Right atrium auricular region (tissue), 2 donors: Measurements from ENCODE around the gene PTPRN2. TPM values are rescaled to one million over a fixed set of nuclear protein-coding genes. Genes with fewer than 3 reads are reported as not detected.

Source experiments
- DNase-seq: peaks from one replicate; pipeline ENCODE4 v3.0.0-alpha.2; 2019; ENCODE audit warnings: low spot score
- H3K27ac ChIP-seq, 2 donors: fragments of 200-600 bp; sonication (generic); 1 replicate in 1 of 2; 2 replicates in 1 of 2; pipeline ENCODE4 v1.5.1; 2016 to 2019
- H3K27me3 ChIP-seq, 2 donors: fragments of 200-600 bp; sonication (generic); one replicate each; pipeline versions ENCODE4 v1.5.1 to v1.6.0; 2017 to 2019
- H3K36me3 ChIP-seq: fragments of 200-600 bp; sonication (generic); one replicate; pipeline ENCODE4 v1.5.1; 2016
- H3K4me1 ChIP-seq, 2 donors: fragments of 200-600 bp; sonication (generic); one replicate each; pipeline versions ENCODE4 v1.5.1 to v1.6.0; 2017 to 2019
- H3K4me3 ChIP-seq, 2 donors: fragments of 200-600 bp; sonication (generic); 1 replicate in 1 of 2; 2 replicates in 1 of 2; pipeline ENCODE4 v1.5.1; 2017 to 2019; ENCODE audit warnings: mild to moderate bottlenecking in 1 of 2, moderate library complexity in 1 of 2
- H3K9me3 ChIP-seq, 2 donors: fragments of 200-600 bp; sonication (generic); one replicate each; pipeline ENCODE4 v1.5.1; 2019
- total RNA-seq, 2 donors: library from RNA; depleted of rRNA; stranded (reverse); fragments of >200 nt; gene quantifications; one replicate each; pipeline ENCODE4 v1.1.0, GENCODE V29; 2016
- TF ChIP-seq, protein P1 (sequence below), 2 donors: fragments of 200-600 bp; sonication (generic); IDR thresholded peaks; one replicate each; pipeline ENCODE4 v1.5.1; 2019; ENCODE audit warnings: antibody characterized with exemption in 2 of 2

PTPRN2 gene
- total RNA-seq, 2 donors from 2014 or later, result 2.6 to 2.7 TPM

DNA sequence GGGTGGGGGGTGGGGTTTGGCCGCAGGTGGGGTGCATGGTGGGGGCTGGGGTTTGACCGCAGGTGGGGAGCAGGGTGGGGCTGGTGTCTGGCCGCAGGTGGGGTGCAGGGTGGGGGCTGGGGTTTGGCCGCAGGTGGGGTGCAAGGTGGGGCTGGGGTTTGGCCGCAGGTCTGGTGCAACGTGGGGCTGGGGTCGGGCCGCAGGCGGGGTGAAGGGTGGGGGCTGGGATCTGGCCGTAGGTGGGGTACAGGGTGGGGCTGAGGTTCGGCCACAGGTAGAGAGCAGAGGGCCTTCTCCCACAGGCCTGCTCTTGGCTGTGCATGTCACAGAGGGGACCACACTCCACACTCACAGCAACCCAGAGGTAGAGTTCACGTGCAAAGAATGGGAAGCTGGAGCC is 586.6 kb downstream of the PTPRN2 start:
- TF ChIP-seq, protein P1, sequence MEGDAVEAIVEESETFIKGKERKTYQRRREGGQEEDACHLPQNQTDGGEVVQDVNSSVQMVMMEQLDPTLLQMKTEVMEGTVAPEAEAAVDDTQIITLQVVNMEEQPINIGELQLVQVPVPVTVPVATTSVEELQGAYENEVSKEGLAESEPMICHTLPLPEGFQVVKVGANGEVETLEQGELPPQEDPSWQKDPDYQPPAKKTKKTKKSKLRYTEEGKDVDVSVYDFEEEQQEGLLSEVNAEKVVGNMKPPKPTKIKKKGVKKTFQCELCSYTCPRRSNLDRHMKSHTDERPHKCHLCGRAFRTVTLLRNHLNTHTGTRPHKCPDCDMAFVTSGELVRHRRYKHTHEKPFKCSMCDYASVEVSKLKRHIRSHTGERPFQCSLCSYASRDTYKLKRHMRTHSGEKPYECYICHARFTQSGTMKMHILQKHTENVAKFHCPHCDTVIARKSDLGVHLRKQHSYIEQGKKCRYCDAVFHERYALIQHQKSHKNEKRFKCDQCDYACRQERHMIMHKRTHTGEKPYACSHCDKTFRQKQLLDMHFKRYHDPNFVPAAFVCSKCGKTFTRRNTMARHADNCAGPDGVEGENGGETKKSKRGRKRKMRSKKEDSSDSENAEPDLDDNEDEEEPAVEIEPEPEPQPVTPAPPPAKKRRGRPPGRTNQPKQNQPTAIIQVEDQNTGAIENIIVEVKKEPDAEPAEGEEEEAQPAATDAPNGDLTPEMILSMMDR (IDR thresholded peaks at IDR 0.05), result no peak
- Histone ChIP-seq H3K4me3 (no peak overlapping the region), H3K27me3 (no peaks in the 10 kb centered on the region), H3K4me1 (no peaks in the 10 kb centered on the region), H3K36me3 (no peaks in the 10 kb centered on the region), H3K9me3 (no peaks in the 10 kb centered on the region), H3K27ac (no peak overlapping the region)
- DNase-seq, result no peak

DNA sequence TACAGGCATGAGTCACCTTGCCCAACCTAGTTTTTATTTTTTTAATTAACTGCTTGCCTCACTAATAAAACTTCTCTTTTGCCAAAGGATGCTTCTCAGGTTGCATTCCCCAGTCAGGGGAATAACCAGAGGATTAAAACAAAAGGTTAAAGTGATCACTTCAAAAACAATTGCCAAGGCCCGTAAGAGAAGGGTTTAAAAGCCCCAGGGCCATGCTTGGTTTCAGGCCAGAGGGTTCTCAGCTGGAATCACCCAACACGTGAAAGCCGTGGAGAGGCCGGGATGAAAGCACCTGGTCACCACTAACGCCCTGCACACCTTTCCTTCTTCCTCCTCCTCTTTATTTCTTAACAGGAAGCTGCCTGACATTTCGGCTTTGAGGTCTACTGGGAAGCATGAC is 587.5 kb downstream of the PTPRN2 start:
- no peaks in the 10 kb centered on the region for H3K4me1 ChIP-seq
- TF ChIP-seq, protein P1 (IDR thresholded peaks at IDR 0.05), result no peak
- no peaks in the 10 kb centered on the region for H3K9me3 ChIP-seq
- DNase-seq, result no peak
- no peak overlapping the region for H3K4me3 ChIP-seq
- no peaks in the 10 kb centered on the region for H3K36me3 ChIP-seq
- no peaks in the 10 kb centered on the region for H3K27me3 ChIP-seq
- H3K27ac ChIP-seq, result no peak overlapping the region

DNA sequence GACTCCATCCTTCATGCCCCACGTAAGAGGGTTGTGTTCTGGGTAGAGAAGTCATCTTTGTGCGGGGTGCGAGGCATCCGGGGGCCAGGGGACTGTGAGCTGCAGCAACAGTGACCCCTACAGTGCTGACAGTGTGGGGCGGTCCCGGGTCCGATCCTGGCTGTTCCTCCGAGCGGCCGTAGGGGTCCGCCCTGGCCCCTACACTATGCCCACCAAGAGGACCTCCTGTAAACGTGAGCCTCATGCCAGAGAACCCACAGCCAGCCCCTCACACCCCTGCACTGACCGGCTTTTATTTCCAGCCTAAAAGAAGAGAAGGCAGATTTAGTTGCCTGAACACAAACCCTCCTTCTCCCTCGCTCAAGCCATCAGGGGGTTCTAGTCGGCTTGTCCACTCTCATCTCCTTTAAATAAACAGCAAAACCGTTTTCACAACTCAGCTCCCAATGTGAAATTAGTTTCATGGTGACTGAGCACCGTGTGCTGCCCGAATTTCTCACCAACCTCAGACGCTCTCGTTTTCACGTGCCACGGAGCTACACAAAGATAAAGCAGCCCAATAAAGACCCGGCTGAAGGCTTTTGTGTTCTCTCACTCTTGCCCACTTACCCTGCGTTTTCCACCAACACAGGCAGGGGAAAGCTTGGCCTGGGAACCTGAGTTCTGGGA is 588.6 kb downstream of the PTPRN2 start:
- TF ChIP-seq, protein P1 (IDR thresholded peaks at IDR 0.05), result no peak
- Histone ChIP-seq H3K36me3 (no peaks in the 10 kb centered on the region), H3K4me1 (no peaks in the 10 kb centered on the region), H3K4me3 (no peak overlapping the region), H3K27me3 (no peaks in the 10 kb centered on the region), H3K9me3 (no peaks in the 10 kb centered on the region), H3K27ac (no peak overlapping the region)
- DNase-seq, result no peak

DNA sequence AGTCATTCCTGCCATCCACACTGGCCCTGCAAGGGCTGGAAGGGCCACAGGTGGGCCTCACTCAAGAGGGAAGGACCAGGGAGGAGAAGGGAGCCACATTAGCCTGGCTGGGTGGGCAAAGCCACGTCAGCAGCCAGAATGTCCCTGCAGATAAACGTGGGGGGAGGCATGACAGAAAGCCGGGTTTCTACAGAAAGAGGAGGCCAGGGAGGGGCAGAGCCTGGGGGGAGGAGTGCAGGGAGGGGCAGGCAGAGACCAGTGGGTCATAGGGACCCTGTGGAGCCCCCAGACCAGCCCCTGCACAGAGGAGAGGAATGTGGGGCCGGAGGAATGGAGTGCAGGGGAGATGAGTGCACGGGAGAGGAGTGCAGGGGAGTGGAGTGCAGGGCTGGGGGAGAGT is 590.2 kb downstream of the PTPRN2 start:
- H3K27ac ChIP-seq, result no peak overlapping the region
- DNase-seq, result no peak
- H3K4me1 ChIP-seq, result no peaks in the 10 kb centered on the region
- H3K27me3 ChIP-seq, result no peaks in the 10 kb centered on the region
- H3K4me3 ChIP-seq, result no peak overlapping the region
- H3K9me3 ChIP-seq, result no peaks in the 10 kb centered on the region
- TF ChIP-seq, protein P1 (IDR thresholded peaks at IDR 0.05), result no peak
- H3K36me3 ChIP-seq, result no peaks in the 10 kb centered on the region

DNA sequence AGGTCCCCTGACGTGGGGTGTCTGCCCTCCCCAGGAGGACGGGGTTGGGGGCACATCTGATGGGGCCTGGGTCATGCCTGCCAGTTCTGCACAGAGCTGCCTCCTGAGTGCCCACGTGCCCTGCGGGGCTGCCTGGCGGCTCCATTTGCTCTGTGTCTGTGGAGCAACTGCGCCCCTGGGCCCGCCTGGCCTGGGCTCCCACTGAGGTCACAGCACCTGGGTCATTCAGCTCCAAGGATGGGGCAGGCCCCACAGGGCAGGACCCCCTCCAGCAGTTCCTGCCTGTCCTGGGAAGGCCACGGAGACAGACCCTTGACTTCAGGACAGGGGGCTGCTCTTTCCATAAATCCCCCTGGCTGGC is 590.6 kb downstream of the PTPRN2 start:
- no peak for DNase-seq
- Histone ChIP-seq H3K27me3 (no peaks in the 10 kb centered on the region), H3K4me3 (no peak overlapping the region), H3K9me3 (no peaks in the 10 kb centered on the region), H3K4me1 (no peaks in the 10 kb centered on the region), H3K36me3 (no peaks in the 10 kb centered on the region), H3K27ac (no peak overlapping the region)
- TF ChIP-seq, protein P1 (IDR thresholded peaks at IDR 0.05), result no peak
